AG20443 (cell line): Measurements from ENCODE around the gene PHYH.
"Not testable (repeated sequence)": the region's sequence is repeated elsewhere in the genome, so short reads cannot be mapped to it uniquely, and the experiment has no call there.

Experiments
- DNase-seq: peaks from one replicate; pipeline ENCODE4 v3.0.0; 2012; ENCODE audit warnings: low spot score, mixed read lengths

PHYH gene

GRCh38 chr10:13271552-13272163 lies 28.2 kb downstream of the PHYH start:
- peak; percentile 39 for DNase-seq

GRCh38 chr10:13270877-13271551 lies 28.9 kb downstream of the PHYH start:
- peak; percentile 73 for DNase-seq

GRCh38 chr10:13268841-13269240 lies 31.0 kb downstream of the PHYH start:
- DNase-seq, result no peak

- no peak for DNase-seq
Measured at GRCh38 chr10:13268310-13268709, 31.6 kb downstream of the PHYH start.

DNA sequence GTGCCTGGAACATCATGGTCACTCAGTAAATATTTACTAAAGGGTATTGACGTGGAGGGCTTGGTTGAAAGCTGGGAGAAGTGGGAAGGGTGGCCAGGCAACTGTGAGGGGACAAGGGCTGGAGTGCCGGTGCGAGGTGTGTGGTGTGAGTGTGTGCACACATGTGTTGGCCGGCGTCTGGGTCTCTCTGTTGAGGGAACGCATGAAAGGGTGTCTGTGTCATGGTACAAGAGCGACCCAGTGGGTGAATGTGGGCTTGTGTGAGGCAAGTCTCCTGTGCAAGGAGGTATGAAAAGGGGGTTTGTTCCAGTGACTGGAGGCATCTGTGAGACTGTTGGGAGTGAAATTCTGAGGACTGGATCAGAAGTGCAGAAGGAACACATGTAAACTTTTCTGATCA lies 36.3 kb downstream of the PHYH start:
- no peak for DNase-seq

DNA sequence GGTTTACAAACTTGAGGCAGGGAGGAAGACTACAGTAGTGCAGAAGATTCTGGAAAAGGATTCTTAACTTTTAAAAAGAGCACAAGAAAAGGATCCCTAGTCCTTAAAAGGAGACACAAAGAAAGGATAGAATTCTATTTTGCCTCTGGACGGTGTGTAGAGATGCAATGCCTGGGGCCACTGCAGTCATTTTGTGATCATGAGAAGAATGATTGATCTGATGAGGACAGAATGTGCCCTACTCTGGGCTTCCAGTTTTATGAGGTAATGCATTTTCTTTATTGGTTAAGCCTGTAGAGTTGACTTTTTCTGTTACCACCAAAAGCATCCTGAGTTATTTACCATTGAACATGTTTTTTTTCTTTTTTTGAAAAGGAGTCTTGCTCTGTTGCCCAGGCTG lies 37.4 kb downstream of the PHYH start:
- no peak for DNase-seq

DNA sequence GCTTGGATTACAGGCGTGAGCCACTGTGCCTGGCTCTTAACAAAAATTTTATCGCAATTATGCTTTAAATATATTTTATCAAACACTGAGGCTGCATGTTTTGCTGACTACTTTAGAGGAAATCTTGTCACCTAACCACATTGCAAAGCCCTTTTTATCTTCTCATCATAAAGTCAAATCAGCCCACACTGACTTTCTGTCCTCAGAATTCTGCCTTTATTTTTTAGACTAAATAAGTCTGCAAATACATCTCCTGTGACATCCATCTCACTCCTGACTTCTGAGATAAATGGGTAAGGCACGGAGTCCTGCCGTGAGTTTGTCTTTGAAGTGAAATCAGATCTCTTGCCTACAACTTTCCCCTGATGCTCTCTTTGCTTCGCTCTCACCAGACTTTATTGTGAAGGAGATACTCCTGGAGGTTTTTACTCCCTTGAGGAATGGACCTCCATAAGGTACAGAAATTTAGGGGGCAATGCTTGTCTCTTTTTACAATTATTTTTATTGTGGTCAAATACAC lies 42.2 kb downstream of the PHYH start:
- no peak for DNase-seq

DNA sequence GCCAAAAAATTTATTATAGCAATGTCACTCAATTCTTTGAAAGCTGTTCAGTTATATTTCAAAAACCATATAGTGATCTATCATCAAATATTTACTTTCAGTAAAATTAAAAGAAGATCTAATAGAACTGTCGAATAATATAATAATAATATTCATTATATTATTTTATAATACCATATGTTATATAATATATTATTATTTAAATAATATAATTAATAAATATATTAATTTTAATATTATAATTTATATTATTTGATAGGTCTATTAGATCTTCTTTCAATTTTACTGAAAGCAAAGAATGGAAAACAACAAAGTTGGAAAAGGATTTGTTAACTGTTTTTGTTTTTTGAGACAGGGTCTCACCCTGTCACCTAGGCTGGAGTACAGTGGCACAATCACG lies 43.2 kb downstream of the PHYH start:
- no peak for DNase-seq

- no peak for DNase-seq
Measured at GRCh38 chr10:13253726-13254125, 46.1 kb downstream of the PHYH start.

GRCh38 chr10:13247784-13248183 lies 52.1 kb downstream of the PHYH start:
- DNase-seq, result no peak

GRCh38 chr10:13247246-13247645 lies 52.6 kb downstream of the PHYH start:
- no peak for DNase-seq

GRCh38 chr10:13242260-13242659 lies 57.6 kb downstream of the PHYH start:
- DNase-seq, result not testable (repeated sequence)

- DNase-seq, result no peak
Measured at GRCh38 chr10:13241613-13242012, 58.3 kb downstream of the PHYH start.

DNA sequence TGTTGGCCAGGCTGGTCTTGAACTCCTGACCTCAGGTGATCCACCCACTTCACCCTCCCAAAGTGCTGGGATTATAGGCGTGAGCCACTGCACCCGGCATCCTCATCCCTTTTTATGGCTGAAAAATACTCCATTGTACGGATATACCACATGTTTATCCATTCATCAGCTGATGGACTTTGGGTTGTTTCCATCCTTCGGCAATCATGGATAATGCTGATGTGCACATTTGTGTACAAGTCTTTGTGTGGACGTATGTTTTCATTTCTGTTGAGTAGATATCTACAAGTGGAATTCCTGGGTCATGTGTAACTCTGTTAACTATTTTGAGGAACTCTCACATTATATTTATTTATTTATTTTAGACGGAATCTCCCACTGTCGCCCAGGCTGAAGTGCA lies 59.9 kb downstream of the PHYH start:
- no peak for DNase-seq

DNA sequence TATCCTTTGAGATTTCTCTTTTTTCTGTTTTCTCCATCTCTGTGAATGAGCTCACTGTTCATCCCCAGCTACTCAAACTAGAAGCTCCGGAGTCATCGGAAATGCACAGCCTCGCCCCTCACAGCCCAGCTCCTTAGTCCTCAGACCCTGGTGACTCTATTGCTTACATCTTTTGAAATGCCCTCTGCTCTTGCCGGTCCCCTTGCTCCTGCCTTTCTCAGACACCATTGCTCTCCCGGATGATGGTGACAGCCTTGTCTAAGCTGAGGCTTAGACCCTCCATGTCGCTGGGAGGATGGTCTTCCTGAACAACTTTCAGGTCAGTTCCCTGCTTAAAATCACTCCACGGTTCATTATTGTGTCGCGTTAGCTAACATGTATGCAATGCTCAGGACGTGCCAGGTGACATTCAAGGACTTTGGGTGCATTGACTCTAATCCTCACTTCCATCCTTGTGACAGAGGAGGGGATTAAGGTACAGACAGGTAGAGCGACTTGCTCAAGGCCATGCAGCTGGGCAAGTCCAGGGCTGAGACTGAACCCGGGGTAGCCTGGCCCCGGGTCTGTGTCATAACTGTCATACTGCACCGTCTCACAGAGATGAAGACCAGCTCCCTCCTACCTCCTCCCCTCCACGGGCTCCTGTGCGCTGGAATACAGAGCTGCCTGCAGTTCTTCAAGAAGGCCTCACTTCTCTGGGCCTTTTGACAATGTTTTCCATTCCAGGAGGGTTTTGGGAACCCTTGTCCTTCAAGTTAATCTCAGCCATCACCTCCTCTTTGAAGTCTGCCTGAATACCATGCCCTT lies 61.4 kb downstream of the PHYH start:
- no peak for DNase-seq

GRCh38 chr10:13236638-13237037 lies 63.2 kb downstream of the PHYH start:
- no peak for DNase-seq

DNA sequence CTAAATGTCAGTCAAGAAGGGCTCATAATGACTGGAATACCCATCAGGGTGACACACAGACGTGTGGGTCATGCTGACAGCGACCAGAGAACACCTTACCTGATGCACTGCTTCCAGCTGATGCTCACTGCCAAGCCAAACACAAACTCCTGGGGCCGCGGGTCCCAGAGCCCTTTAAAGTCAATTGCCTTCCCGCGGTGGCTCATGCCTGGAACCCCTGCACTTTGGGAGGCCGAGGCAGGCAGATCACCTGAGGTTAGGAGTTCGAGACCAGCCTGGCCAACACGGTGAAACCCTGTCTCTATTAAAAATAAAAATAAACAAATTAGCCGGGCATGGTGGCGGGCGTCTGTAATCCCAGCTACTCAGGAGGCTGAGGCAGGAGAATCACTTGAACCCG lies 65.1 kb downstream of the PHYH start:
- DNase-seq, result not testable (repeated sequence)

DNA sequence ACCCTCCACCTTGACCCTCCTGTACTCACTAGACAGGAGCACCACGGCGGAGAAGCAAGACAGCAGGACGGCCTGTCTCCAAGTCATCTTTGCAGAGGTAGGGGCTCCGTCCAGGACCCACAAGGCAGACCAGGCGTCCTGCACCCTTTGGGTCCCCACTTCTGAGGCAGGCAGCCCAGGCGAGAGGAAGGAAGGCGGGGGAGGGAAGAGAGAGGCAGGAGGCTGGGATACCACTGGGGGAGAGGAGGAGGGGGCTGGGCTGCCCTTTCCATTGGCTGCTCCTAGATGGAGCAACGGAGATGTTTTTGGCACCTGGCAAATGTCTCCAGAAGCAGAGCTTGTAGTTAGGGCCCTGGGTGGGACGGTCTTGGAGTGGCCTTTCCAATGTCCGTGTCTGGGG lies 65.7 kb downstream of the PHYH start, which contains the start of gene UCMA:
TSS of gene UCMA (minus strand) at position 203 of the 400 bp plus-strand sequence. CDS start at position 87, 116 bp downstream.
- no peak for DNase-seq

DNA sequence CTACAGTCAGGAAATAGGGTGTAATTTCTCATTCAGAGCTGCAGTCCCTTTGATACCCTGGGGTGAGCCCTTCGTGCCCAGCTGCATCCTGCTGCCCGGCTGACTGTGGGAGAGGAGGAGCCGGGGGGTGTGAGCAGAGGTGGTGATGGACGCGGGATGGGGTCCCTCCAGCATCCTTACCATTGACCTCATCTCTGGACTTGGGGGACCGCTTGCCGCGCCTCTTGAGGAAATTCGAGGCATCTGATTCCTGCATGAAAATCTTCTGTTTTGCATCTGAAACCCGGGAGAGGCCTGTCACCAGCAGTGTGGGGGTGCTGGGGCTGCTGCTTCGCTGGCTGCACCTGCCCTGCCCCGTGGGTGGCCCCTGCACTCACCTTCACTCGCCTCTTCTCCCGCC lies 66.5 kb downstream of the PHYH start:
- DNase-seq, result no peak

GRCh38 chr10:13231808-13232207 lies 68.1 kb downstream of the PHYH start:
- no peak for DNase-seq

- DNase-seq, result no peak
Measured at GRCh38 chr10:13231190-13231589, 68.7 kb downstream of the PHYH start.
